Trophoblast cell (in vitro differentiated cells and primary cell): ENCODE results near the gene FAM210B.
A peak's percentile ranks its signal among the peaks of the same experiment; 100 is the strongest.

ENCODE experiments used
- DNase-seq, 2 donors: peaks; one replicate each; pipeline ENCODE4 v3.0.0-alpha.2; 2016
- H2AFZ ChIP-seq: 2 replicates; pipeline ENCODE4 v1.6.1; 2013; ENCODE audit warnings: low read length, moderate library complexity, mild to moderate bottlenecking; ENCODE audit not compliant: insufficient read depth, poor library complexity
- H2AK5ac ChIP-seq: 2 replicates; pipeline ENCODE4 v1.6.1; 2013; ENCODE audit warnings: mild to moderate bottlenecking, low read length
- H2BK120ac ChIP-seq: 2 replicates; pipeline ENCODE4 v1.6.1; 2013; ENCODE audit warnings: low read length, mild to moderate bottlenecking, moderate library complexity; ENCODE audit not compliant: insufficient read depth, poor library complexity
- H2BK12ac ChIP-seq: 2 replicates; pipeline ENCODE4 v1.6.1; 2013; ENCODE audit warnings: mild to moderate bottlenecking, low read length, moderate library complexity
- H2BK5ac ChIP-seq: 2 replicates; pipeline ENCODE4 v1.6.1; 2013; ENCODE audit warnings: low read length, low read depth, moderate library complexity, mild to moderate bottlenecking; ENCODE audit not compliant: poor library complexity
- H3K14ac ChIP-seq: 2 replicates; pipeline ENCODE4 v1.6.1; 2013; ENCODE audit warnings: mild to moderate bottlenecking, low read length
- H3K18ac ChIP-seq: 2 replicates; pipeline ENCODE4 v1.6.1; 2013; ENCODE audit warnings: mild to moderate bottlenecking, low read length
- H3K23ac ChIP-seq: 2 replicates; pipeline ENCODE4 v1.6.1; 2013; ENCODE audit warnings: low read length
- H3K27ac ChIP-seq: 2 replicates; pipeline ENCODE4 v1.5.1; 2013; ENCODE audit warnings: low read depth, mild to moderate bottlenecking, inconsistent platforms, low read length, moderate library complexity
- H3K27me3 ChIP-seq: 2 replicates; pipeline ENCODE4 v1.6.1; 2013; ENCODE audit warnings: inconsistent platforms, mild to moderate bottlenecking, low read length, moderate library complexity; ENCODE audit not compliant: insufficient read depth
- H3K36me3 ChIP-seq, 2 experiments: 1 replicate in 1 of 2; 2 replicates in 1 of 2; pipeline ENCODE4 v1.6.1; 2013; ENCODE audit warnings: low read length in 2 of 2, mild to moderate bottlenecking in 2 of 2, moderate library complexity in 1 of 2; ENCODE audit not compliant: insufficient read depth in 2 of 2, control insufficient read depth in 1 of 2
- H3K4ac ChIP-seq: 2 replicates; pipeline ENCODE4 v1.6.1; 2013; ENCODE audit warnings: low read depth, mild to moderate bottlenecking, low read length, moderate library complexity
- H3K4me1 ChIP-seq, 2 experiments: 1 replicate in 1 of 2; 2 replicates in 1 of 2; pipeline ENCODE4 v1.6.1; 2013; ENCODE audit warnings: low read length in 2 of 2, mild to moderate bottlenecking in 2 of 2, moderate library complexity in 1 of 2; ENCODE audit not compliant: insufficient read depth in 2 of 2, control insufficient read depth in 1 of 2
- H3K4me2 ChIP-seq: 2 replicates; pipeline ENCODE4 v1.6.1; 2013; ENCODE audit warnings: inconsistent platforms, mild to moderate bottlenecking, low read length, moderate library complexity
- H3K4me3 ChIP-seq: 2 replicates; pipeline ENCODE4 v1.5.1; 2013; ENCODE audit warnings: mild to moderate bottlenecking, low read depth, low read length, inconsistent platforms
- H3K79me1 ChIP-seq: one replicate; pipeline ENCODE4 v1.6.1; 2013; ENCODE audit warnings: low read length
- H3K79me2 ChIP-seq: 2 replicates; pipeline ENCODE4 v1.6.1; 2013; ENCODE audit warnings: low read length, mild to moderate bottlenecking; ENCODE audit not compliant: control insufficient read depth, insufficient read depth, poor library complexity
- H3K9ac ChIP-seq: 2 replicates; pipeline ENCODE4 v1.6.1; 2013; ENCODE audit warnings: mild to moderate bottlenecking, low read length
- H3K9me3 ChIP-seq: 2 replicates; pipeline ENCODE4 v1.6.1; 2013; ENCODE audit warnings: low read depth, mild to moderate bottlenecking, control low read depth, inconsistent platforms, low read length; ENCODE audit not compliant: insufficient read depth
- H4K12ac ChIP-seq: 2 replicates; pipeline ENCODE4 v1.6.1; 2013; ENCODE audit warnings: low read depth, mild to moderate bottlenecking, low read length, moderate library complexity
- H4K8ac ChIP-seq: 2 replicates; pipeline ENCODE4 v1.6.1; 2013; ENCODE audit warnings: low read depth, mild to moderate bottlenecking, low read length, moderate library complexity
- H4K91ac ChIP-seq: one replicate; pipeline ENCODE4 v1.6.1; 2013; ENCODE audit warnings: low read depth, mild to moderate bottlenecking, low read length, moderate library complexity
- WGBS: extraction: QIAGEN DNeasy Blood & Tissue Kit; methylation state at CpG from one replicate; pipeline ENCODE4 v1.1.7; 2013; ENCODE audit warnings: missing lambda C conversion rate; ENCODE audit not compliant: insufficient read length, insufficient coverage; ENCODE audit errors: extremely low coverage; 5-methylcytosine and 5-hydroxymethylcytosine counted together

FAM210B gene

DNA sequence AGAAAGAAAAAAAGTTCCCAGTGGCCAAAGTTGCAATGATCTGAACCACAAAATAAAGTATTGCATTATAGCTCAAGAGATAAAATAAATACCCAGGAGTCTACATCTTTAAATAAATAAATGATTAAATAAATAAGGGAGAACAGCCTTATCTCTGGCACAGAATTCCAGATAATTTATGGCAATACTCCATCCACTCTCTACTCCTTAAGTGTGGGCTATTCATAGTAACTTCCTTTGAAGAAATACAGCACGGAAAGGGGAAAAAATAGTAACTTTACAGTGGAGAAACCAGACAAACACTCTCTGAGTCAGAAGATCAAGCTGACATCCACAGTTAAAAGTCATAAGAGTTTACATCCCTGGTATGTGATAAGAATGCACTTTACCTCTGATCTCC lies 21.6 kb downstream of the FAM210B start:
- Histone ChIP-seq H4K8ac (no peak overlapping the region), H4K91ac (no peak overlapping the region), H2BK12ac (no peak overlapping the region), H2AK5ac (no peak overlapping the region), H3K9ac (no peak overlapping the region), H3K27me3 (no peaks in the 10 kb centered on the region), H4K12ac (no peak overlapping the region), H2BK5ac (no peak overlapping the region), H2BK120ac (no peak overlapping the region), H3K9me3 (no peaks in the 10 kb centered on the region), H3K4me3 (no peak overlapping the region), H3K14ac (no peak overlapping the region), H3K79me1 (no peaks in the 10 kb centered on the region), H3K36me3 (peaks cover 22 to 32% of the 10 kb centered on the region in 2 experiments), H3K4me1 (no peaks in the 10 kb centered on the region), H3K4me2 (no peak overlapping the region), H3K4ac (no peak overlapping the region), H2AFZ (no peak overlapping the region), H3K79me2 (no peaks in the 10 kb centered on the region), H3K27ac (no peak overlapping the region), H3K18ac (no peak overlapping the region), H3K23ac (no peak overlapping the region)
- DNase-seq = no peak
- WGBS = no CpG with 5 or more reads among the region's 1 CpG

DNA sequence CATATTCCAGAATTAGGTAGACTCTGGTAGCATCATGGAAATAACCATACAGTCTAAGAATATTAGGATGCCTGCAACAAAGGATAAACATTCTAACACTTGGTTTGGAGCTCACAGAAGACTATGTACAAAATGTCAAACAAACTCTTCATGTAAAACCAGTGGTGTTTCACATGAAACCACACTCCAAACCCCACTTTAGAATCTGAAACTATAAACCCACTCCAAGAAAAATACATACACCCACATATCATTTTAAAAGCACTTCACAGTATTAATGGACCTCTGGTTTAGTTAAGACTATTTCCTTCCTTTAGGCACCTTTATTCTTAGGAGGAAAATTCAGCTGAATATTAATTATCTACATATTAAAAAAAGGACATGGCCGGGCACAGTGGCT lies 22.7 kb downstream of the FAM210B start:
- Histone ChIP-seq H2BK120ac (no peak overlapping the region), H3K23ac (no peak overlapping the region), H3K18ac (no peak overlapping the region), H3K4me1 (no peaks in the 10 kb centered on the region), H3K27ac (no peak overlapping the region), H3K9ac (no peak overlapping the region), H3K9me3 (no peaks in the 10 kb centered on the region), H3K14ac (no peak overlapping the region), H3K4me3 (no peak overlapping the region), H3K79me2 (peaks cover 2% of the 10 kb centered on the region), H4K12ac (no peak overlapping the region), H4K8ac (no peak overlapping the region), H3K4me2 (no peak overlapping the region), H3K36me3 (peaks cover 30 to 40% of the 10 kb centered on the region in 2 experiments), H2AK5ac (no peak overlapping the region), H2BK5ac (no peak overlapping the region), H3K27me3 (no peaks in the 10 kb centered on the region), H2BK12ac (no peak overlapping the region), H3K4ac (no peak overlapping the region), H4K91ac (no peak overlapping the region), H3K79me1 (peaks cover 2% of the 10 kb centered on the region), H2AFZ (no peak overlapping the region)
- WGBS = no CpG with 5 or more reads among the region's 1 CpG
- DNase-seq = no peak

DNA sequence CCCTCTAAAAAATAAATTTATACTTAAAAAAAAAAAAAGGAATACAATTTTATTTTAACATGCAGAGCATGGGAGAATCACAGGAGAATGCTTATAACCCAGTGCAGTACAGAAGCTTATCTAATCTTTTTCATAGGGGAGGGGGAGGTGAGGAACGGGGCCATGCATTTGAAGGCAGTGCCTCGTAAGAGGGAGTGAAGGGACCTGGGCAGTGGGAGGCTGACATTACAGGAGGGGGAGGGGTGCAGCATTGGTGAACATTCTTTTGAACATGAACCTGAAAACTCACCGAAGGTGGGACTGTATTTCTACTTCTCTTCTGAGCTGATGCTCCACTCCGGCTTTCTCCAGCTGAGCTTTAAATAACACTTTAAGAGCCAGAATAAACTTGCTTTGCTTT lies 23.9 kb downstream of the FAM210B start:
- peaks cover 2% of the 10 kb centered on the region for H3K79me2 ChIP-seq
- H4K12ac ChIP-seq = no peak overlapping the region

DNA sequence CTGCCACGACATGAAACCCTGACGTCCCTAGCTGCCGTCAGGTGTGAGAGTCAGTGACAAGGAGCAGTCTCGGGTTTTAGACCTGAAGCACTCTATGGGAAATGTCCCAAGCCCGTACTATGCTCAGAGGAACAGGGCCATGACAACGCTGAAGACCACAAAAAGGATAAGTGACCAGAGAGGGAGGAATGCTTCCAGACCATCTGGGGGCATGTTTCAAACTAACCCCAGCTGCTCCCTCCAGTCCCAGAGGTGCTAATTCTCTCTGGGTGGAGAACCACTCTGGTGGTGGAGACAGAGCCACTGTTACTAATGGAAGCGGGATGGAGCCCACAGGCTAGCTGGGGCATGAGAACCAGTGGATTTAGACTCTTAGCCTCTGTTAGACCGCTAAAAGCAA lies 24.6 kb downstream of the FAM210B start:
- H2BK120ac ChIP-seq = no peak overlapping the region
- no peaks in the 10 kb centered on the region for H3K9me3 ChIP-seq
- peaks cover 2% of the 10 kb centered on the region for H3K79me2 ChIP-seq
- no peak overlapping the region for H3K18ac ChIP-seq
- H4K91ac ChIP-seq = no peak overlapping the region
- no peak overlapping the region for H4K8ac ChIP-seq
- H2AFZ ChIP-seq = no peak overlapping the region
- no peak overlapping the region for H3K23ac ChIP-seq
- H2AK5ac ChIP-seq = no peak overlapping the region
- H3K79me1 ChIP-seq = peaks cover 2% of the 10 kb centered on the region
- no peak overlapping the region for H2BK12ac ChIP-seq
- H3K9ac ChIP-seq = peak overlapping the region; percentile 25
- no CpG with 5 or more reads among the region's 8 CpGs for WGBS
- H3K4me3 ChIP-seq = no peak overlapping the region
- no peak overlapping the region for H4K12ac ChIP-seq
- H3K4me1 ChIP-seq = no peaks in the 10 kb centered on the region
- H3K27me3 ChIP-seq = no peaks in the 10 kb centered on the region
- peaks cover 29 to 39% of the 10 kb centered on the region in 2 experiments for H3K36me3 ChIP-seq
- no peak for DNase-seq
- no peak overlapping the region for H3K14ac ChIP-seq
- no peak overlapping the region for H3K4ac ChIP-seq
- H3K27ac ChIP-seq = no peak overlapping the region
- no peak overlapping the region for H2BK5ac ChIP-seq
- no peak overlapping the region for H3K4me2 ChIP-seq

More for the DNA sequence above, 23.9 kb downstream of the FAM210B start:
- Histone ChIP-seq H2BK120ac (no peak overlapping the region), H3K27ac (no peak overlapping the region), H2AK5ac (no peak overlapping the region), H2BK5ac (no peak overlapping the region), H3K4ac (no peak overlapping the region), H3K4me1 (no peaks in the 10 kb centered on the region), H2BK12ac (no peak overlapping the region), H3K4me2 (no peak overlapping the region), H4K8ac (no peak overlapping the region), H4K91ac (no peak overlapping the region), H3K4me3 (no peak overlapping the region), H3K9ac (no peak overlapping the region), H3K18ac (no peak overlapping the region), H3K27me3 (no peaks in the 10 kb centered on the region), H3K23ac (no peak overlapping the region), H3K79me1 (peaks cover 2% of the 10 kb centered on the region), H3K14ac (no peak overlapping the region), H3K36me3 (peaks cover 26 to 41% of the 10 kb centered on the region in 2 experiments), H3K9me3 (no peaks in the 10 kb centered on the region), H2AFZ (no peak overlapping the region)
- WGBS = no CpG with 5 or more reads among the region's 4 CpGs
- DNase-seq = no peak
